ENCODE measurements around the gene ZFC3H1.
"Not testable (repeated sequence)": the region's sequence is repeated elsewhere in the genome, so short reads cannot be mapped to it uniquely, and the experiment has no call there.

ZFC3H1 gene

GRCh38 chr12:71663561-71664410 lies at the start of gene ZFC3H1, which contains the start of gene THAP2:
ZFC3H1 (minus strand) TSS chr12:71663848; CDS start chr12:71663610, 238 bp downstream.
THAP2 (plus strand) TSS chr12:71664301; CDS start chr12:71664510, 209 bp downstream.
- peak; percentile 83 for DNase-seq

GRCh38 chr12:71710276-71711125 lies 46.9 kb upstream of the ZFC3H1 start:
- DNase-seq, result no peak

GRCh38 chr12:71708658-71709057 lies 45.0 kb upstream of the ZFC3H1 start:
- DNase-seq, result no peak

DNA sequence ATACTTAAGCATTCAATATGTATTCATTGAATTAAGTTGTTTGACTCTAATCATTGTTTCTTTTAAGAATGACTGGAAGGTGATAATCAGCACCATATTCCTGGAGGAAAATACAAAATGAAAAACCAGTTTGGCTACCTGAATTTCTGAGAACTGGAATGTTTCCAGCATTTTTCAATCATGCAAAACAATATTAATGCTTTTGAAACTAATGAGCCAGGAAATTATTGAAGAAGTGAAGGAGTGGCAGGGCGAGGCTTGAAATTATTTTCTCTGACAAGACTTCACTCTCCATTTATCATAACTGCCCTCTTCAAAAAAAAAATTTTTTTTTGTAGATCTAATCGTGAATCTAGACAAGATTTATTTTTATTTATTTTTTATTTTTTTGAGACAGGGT lies 41.3 kb upstream of the ZFC3H1 start:
- DNase-seq, result no peak

DNA sequence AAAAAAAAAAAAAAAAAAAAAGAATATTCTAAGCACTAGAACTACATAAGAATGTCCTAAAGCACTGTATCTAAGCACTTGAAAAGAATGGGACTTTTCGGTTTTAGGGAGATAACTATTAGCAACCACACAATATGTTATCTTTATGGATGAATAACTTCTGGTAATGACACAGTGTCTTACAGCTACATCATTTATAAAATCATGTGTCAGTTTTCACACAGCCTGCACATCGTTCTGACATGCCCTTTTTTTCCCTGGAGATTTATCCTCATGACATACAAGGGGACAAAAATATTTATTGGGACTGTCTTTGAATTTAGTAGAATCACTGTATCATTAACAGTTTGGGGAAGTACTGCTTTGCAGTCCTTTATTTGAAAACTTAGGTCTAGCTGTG lies 39.6 kb upstream of the ZFC3H1 start:
- DNase-seq, result no peak

DNA sequence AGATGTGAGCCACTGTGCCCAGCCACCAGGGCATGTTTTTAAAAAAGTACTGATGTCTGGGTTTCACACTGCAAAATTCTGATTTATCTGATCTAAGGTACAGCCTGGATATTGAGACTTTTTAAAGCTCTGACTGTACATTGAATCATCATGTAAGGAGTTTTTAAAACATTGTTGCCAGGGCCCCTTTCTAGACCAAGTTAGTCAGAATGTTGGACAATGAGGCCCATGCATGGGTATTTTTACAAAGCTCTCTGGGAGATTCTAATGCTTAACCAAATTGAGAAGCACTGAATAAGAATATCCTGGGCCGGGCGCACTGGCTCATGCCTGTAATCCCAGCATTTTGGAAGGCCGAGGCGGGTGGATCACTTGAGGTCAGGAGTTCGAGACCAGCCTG lies 38.9 kb upstream of the ZFC3H1 start:
- DNase-seq, result no peak

GRCh38 chr12:71702181-71702580 lies 38.5 kb upstream of the ZFC3H1 start:
- DNase-seq, result not testable (repeated sequence)

GRCh38 chr12:71695782-71696181 lies 32.1 kb upstream of the ZFC3H1 start:
- no peak for DNase-seq

DNA sequence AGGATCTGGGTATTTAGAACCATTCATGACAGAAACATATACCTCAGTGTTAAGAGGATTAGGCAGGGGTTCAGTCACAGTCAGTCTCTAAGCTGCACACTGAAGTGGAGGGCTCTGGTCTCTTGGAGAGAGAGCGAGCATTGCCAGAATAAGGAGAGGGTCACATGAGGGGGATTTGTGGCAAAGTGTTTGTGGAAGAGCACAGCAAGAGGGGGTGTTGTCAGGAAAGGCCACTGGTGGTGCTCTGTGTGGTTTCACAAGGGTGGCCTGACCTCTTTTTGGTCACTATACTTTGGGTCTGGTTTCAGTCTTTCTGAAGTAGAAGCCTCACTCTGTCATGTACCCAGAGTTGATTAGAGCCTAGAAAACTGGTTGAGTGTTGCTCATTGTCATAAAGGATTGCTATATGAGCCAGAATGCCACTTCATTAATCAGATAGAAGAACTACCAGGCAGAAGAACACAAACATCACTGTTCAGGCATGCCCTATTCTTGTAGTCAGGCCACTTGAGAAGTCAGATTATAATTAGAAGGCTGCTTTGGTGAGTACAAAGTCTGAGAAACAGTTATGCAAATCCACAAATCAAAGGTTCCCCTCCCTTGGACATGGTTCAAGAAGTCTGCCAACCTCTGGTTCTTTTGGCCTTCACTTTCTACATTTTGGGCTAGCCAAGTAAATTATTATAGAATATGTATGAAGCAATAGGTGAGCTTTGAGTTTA lies 30.6 kb upstream of the ZFC3H1 start:
- DNase-seq, result no peak

DNA sequence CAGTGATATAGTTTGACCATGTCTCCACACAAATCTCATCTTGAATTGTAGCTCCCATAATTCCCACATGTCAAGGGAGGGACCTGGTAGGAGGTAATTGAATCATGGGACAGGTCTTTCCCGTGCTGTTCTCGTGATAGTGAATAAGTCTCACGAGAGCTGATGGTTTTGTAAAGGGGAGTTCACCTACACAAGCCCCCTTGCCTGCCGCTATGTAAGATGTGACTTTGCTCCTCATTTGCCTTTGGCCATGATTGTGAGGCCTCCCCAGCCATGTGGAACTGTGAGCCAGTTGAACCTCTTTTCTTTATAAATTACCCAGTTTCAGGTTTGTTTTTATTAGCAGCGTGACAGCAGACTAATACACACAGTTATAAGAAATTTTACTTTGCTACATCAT lies 30.0 kb upstream of the ZFC3H1 start:
- DNase-seq, result not testable (repeated sequence)

DNA sequence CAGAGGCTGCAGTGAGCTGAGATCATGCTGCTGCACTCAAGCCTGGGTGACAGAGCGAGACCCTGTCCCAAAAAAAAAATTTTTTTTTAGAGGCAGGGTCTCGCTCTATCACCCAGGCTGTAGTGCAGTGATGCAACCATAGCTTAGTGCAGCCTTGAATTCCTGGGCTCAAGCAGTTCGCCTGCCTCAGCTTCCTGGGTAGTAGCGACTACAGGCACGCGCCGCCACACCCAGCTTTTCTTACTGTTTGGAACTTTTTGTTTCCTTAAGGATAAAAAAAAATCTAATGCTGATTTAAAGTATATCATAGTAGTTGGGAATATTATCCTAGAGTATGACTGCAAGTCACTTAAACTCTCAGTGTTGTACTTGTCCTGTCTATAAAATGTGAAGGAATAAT lies 29.5 kb upstream of the ZFC3H1 start:
- no peak for DNase-seq

DNA sequence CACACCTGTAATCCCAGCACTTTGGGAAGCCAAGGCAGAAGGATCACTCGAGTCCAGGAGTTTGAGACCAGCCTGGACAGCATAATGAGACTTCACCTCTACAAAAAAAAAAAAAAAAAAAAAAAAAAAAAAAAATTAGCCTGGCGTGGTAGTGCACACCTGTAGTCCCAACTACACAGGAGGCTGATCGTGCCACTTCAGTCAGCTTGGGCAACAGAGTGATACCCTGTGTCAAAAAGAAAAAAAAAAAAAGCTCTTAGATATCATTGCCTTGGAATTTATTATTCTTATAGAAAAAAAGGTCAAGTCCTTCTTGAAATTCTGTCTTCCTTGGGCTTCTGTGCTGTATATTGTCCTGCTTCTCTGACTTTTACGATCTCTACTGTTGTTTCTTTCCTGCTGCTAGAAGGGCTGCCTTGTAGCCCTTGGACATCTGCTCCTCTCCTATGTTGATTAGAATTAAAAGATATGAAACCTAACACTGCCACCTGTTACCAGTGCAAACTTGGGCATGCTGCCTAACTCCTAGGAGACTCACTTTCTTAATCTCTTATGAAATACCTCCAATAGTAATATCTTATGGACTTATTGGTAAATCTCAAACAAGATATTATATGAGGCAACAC lies 28.0 kb upstream of the ZFC3H1 start:
- DNase-seq, result no peak

GRCh38 chr12:71688961-71689570 lies 25.4 kb upstream of the ZFC3H1 start:
- DNase-seq, result no peak

DNA sequence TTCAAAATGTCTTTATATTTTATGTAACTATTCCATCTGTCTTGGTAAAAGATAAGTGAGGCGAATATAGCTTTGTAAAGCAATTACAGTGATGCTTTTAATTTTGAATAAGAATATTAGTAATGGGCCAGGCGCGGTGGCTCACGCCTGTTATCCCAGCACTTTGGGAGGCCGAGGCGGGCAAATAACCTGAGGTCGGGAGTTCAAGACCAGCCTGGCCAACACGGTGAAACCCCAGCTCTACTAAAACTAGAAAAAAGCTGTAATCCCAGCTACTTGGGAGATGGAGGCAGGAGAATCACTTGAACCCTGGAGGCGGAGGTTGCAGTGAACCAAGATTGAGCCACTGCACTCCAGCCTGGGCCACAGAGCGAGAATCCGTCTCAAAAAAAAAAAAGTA lies 23.5 kb upstream of the ZFC3H1 start:
- not testable (repeated sequence) for DNase-seq

DNA sequence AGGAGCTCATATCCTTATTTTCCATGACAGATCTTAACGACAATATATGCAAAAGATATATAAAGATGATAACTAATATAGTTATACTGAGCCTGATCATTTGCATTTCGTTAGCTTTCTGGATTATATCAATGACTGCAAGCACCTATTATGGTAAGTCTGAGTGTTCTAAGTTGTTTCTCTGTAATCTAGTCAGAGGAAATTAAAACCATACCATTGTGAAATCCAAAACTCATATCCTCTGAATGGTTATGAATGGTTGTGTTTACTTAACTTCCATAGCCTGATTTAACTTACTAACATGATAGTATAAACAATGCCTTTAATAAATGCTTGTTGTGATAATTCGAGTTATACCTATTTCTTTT lies 23.0 kb upstream of the ZFC3H1 start:
- no peak for DNase-seq

GRCh38 chr12:71685914-71686657 lies 22.4 kb upstream of the ZFC3H1 start, which contains the start of gene TMEM19:
TMEM19 (plus strand) TSS chr12:71686082; CDS start chr12:71686681, 599 bp downstream.
- peak; percentile 75 for DNase-seq

- no peak for DNase-seq
Observed at GRCh38 chr12:71685312-71685906, 21.8 kb upstream of the ZFC3H1 start.

GRCh38 chr12:71684081-71684480 lies 20.4 kb upstream of the ZFC3H1 start:
- DNase-seq, result no peak

DNA sequence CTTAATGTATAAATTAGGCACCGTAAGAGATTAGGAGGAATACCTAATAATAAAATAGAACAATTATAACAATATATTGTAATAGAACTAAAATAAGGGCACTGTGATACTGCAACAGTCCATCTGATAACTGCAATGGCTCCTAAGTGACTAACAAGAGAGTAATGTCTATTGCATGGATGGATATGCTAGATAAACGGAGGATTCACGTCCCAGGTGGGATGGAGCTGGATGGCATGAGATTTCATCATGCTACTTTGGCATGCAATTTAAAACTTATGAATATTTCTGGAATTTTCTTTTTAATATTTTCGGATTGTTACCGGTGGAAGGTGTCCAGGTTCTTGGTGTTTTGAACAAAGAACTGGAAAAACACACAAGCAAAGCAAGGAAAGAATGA lies 20.0 kb upstream of the ZFC3H1 start:
- no peak for DNase-seq

DNA sequence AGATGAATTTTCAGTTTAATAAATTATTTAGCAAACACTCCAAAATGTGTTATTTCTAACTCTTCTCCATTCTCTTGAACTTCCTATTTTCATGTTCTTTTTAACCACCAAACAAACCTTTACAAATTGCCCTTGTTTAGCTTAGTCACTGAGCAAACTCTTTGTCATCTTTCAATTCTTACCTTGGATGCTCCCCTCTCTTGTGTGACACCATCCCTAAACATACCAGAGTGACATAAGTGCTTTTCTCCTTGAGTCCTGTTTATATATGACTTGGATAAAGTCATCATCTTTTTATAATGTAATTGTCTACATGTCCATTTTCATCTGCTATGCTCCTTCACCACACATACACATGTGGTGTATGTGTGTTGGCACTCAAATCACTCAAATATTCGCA lies 18.8 kb upstream of the ZFC3H1 start:
- no peak for DNase-seq

DNA sequence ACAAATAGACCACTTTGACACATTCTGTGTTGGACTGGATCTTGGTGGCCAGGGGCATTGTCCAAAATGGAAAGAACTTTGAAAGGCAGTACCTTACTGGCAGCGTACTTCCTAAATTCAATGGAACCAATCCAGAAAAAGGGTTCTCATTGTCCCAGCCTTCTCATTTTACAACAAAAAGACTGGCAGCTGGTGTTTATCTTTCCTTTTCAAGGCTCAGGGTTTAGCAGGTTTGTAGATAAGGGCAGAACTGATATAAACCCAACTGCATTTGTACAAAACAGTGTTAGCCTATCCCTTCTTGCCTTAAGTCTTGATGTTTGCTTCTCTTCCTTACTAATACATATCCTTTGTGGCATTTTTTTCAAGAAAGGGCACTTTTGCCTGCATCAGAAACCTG lies 8.2 kb upstream of the ZFC3H1 start:
- DNase-seq, result no peak
